Small intestine (tissue), 7 donors: ENCODE measurements around the gene CRISPLD2. TPM values are rescaled to one million over a fixed set of nuclear protein-coding genes. Genes with fewer than 3 reads are reported as not detected.

Experiments used
- DNase-seq, 2 donors: peaks; one replicate each; pipeline versions ENCODE4 v3.0.0 to v3.0.0-alpha.2; 2013
- FAIRE-seq: peaks from 2 replicates; lab custom pipeline; 2012; peaks lifted over from hg19 to GRCh38; lab: Jason Lieb, UNC
- H3K27ac ChIP-seq, 3 donors: one replicate each; pipeline ENCODE4 v1.5.1; 2013; ENCODE audit warnings: low read length in 2 of 3, mild to moderate bottlenecking in 2 of 3, control low read depth in 1 of 3, inconsistent platforms in 1 of 3, low read depth in 1 of 3, moderate library complexity in 1 of 3
- H3K27me3 ChIP-seq, 3 donors: one replicate each; pipeline ENCODE4 v1.6.1; 2013; ENCODE audit warnings: low read length in 3 of 3, inconsistent platforms in 1 of 3; ENCODE audit not compliant: control insufficient read depth in 3 of 3, insufficient read depth in 3 of 3
- H3K36me3 ChIP-seq, 3 donors: one replicate each; pipeline ENCODE4 v1.6.1; 2013; ENCODE audit warnings: low read length in 3 of 3, inconsistent platforms in 1 of 3, low read depth in 1 of 3, mild to moderate bottlenecking in 1 of 3, moderate library complexity in 1 of 3; ENCODE audit not compliant: control insufficient read depth in 3 of 3, insufficient read depth in 2 of 3
- H3K4me1 ChIP-seq, 3 donors: one replicate each; pipeline ENCODE4 v1.6.1; 2013; ENCODE audit warnings: low read length in 2 of 3, inconsistent platforms in 1 of 3, low read depth in 1 of 3, mild to moderate bottlenecking in 1 of 3, moderate library complexity in 1 of 3; ENCODE audit not compliant: control insufficient read depth in 3 of 3, insufficient read depth in 2 of 3
- H3K4me3 ChIP-seq, 3 donors: one replicate each; pipeline ENCODE4 v1.5.1; 2013; ENCODE audit warnings: low read length in 3 of 3, control low read depth in 1 of 3, inconsistent platforms in 1 of 3, low read depth in 1 of 3, mild to moderate bottlenecking in 1 of 3, moderate library complexity in 1 of 3
- H3K9me3 ChIP-seq, 2 donors: one replicate each; pipeline ENCODE4 v1.6.1; 2013; ENCODE audit warnings: low read depth in 1 of 2, low read length in 1 of 2; ENCODE audit not compliant: control insufficient read depth in 2 of 2, insufficient read depth in 1 of 2
- WGBS, 3 donors: extraction: QIAGEN DNeasy Blood & Tissue Kit; methylation state at CpG; one replicate each; pipeline ENCODE4 v1.1.7; 2013; 5-methylcytosine and 5-hydroxymethylcytosine counted together
- polyA plus RNA-seq, 4 donors: library from polyadenylated mRNA; stranded (reverse) in 3 of 4; unstranded in 1 of 4; fragments of 200-250 nt in 3 of 4; fragments of 120-200 nt in 1 of 4; gene quantifications; one replicate each; pipeline versions ENCODE4 v1.2.1 to v1.2.3, GENCODE V29; 2013
- donor health status: healthy with polysubstance abuse.
- donor health status: control.
- donor health status: control.
- donor health status: Bipolar disorder and iron deficiency.
- donor health status: healthy.

Gene CRISPLD2
- polyA plus RNA-seq, 4 donors, result 0.89 to 31.4 (median 4.9) TPM

GRCh38 chr16:84821179-84821578, 1.4 kb downstream of the CRISPLD2 start:
- Histone ChIP-seq H3K4me3 (peak overlapping the region in 2 of 3 donors; percentile 19 to 61), H3K27me3 (peaks cover 0 to 35% (median 0%) of the 10 kb centered on the region in 3 donors), H3K27ac (peak overlapping the region in 1 of 3 donors; percentile 90), H3K4me1 (peaks cover 0 to 6% (median 0%) of the 10 kb centered on the region in 3 donors), H3K36me3 (no peaks in the 10 kb centered on the region), H3K9me3 (no peaks in the 10 kb centered on the region)
- WGBS, 3 donors, result 78 to 82% (median 79%) methylated on average over 9 of the region's 9 CpGs
- FAIRE-seq (no peak), DNase-seq (no peak)

DNA sequence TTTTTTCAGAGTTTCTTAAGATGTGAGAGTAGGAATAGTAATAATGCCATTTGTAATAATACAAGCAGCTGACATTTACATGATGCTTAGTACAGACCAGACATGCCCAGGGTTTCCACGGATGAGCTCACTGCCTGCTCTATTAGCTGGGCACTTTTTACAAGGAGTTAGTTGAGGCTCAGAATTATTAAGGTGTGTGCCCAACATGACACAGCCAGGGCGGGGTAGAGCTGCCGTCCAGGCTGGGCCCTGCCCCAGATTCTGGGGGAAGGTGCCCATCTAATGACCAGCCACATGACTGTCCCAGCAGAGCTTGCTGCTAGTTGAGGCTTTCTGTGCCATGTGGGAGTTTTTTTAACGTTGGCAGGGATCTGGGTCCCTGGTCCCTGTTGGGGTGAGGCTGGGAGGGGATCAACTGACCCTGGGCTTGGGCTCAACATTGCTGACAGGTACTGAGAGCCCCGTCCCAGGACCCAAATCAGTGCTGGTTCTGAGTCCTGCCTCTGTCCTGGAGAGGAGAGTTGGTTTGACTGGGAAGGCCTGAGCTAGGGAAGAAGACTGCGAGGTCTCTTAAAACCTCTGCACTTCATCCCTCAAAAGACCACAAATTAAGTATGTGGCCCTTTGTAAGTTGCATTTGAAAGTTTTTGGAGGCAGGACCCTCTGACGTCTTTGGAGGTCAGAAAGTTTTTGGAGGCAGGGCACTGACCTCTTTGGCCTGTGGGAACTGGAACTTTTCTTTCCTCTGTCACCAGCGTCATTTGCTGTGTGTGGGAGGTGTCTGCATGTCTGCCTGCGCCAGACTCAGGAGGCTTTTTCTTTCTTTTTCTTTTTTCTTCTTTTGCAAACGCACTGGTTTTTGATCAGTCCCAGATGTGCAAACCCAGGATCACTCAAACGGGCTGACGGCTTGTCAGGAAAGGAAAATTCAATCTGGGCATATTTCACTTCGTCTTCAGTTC, 2.2 kb downstream of the CRISPLD2 start:
- H3K36me3 ChIP-seq, result no peaks in the 10 kb centered on the region
- H3K27me3 ChIP-seq, result peaks cover 0 to 35% (median 0%) of the 10 kb centered on the region in 3 donors
- peaks cover 0 to 9% (median 0%) of the 10 kb centered on the region in 3 donors for H3K4me1 ChIP-seq
- H3K4me3 ChIP-seq, result no peak overlapping the region
- no peaks in the 10 kb centered on the region for H3K9me3 ChIP-seq
- FAIRE-seq (no peak), DNase-seq (no peak)
- WGBS, 3 donors, result 56 to 63% (median 59%) methylated on average over 13 of the region's 13 CpGs
- H3K27ac ChIP-seq, result peak overlapping the region in 2 of 3 donors; percentile 2 to 90

DNA sequence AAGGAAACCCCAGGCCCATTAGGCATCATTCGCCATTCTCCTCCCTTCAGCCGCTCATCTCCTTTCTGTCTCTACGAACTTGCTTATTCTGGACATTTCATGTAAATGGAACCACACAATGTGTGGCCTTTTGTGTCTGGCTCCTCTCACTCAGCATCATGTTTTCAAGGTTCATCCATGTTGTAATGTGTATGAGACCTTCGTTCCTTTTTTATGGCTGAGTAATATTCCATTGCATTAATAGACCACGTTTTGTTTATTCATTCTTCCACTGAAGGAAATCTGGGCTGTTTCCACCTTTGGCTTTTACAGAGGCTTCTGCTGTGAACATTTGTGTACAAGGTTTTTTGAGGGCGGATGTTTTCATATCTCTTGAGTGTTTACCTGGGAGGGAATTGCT, 3.2 kb downstream of the CRISPLD2 start:
- Histone ChIP-seq H3K36me3 (no peaks in the 10 kb centered on the region), H3K4me1 (peaks cover 0 to 11% (median 0%) of the 10 kb centered on the region in 3 donors), H3K27ac (peak overlapping the region in 1 of 3 donors; percentile 90), H3K9me3 (no peaks in the 10 kb centered on the region), H3K27me3 (peaks cover 0 to 34% (median 0%) of the 10 kb centered on the region in 3 donors), H3K4me3 (no peak overlapping the region)
- DNase-seq, result no peak
- WGBS, 3 donors, result 82 to 86% (median 82%) methylated on average over 6 of the region's 6 CpGs
- no peak for FAIRE-seq

DNA sequence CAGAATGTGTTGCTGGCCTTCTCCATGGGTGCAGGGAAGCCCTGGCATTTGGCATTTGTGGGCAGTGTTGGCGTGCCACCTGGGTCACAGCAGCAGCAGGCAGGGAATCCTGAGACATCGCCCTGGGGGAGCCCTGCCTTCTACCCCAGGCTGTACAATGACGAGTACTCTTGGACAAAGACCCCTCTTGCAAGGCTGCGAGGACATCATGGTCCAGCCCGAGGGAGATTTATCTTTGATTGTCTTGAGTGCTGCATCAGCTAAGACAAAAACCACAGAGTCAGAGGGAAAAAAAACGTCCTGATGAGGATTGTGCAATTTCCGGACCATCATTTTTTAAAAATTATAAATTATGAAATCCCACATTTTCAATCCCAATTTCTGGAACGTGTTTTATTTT, 3.7 kb downstream of the CRISPLD2 start:
- Histone ChIP-seq H3K4me3 (no peak overlapping the region), H3K27me3 (peaks cover 0 to 37% (median 0%) of the 10 kb centered on the region in 3 donors), H3K9me3 (no peaks in the 10 kb centered on the region), H3K36me3 (no peaks in the 10 kb centered on the region), H3K4me1 (peaks cover 0 to 11% (median 0%) of the 10 kb centered on the region in 3 donors), H3K27ac (peak overlapping the region in 1 of 3 donors; percentile 90)
- FAIRE-seq (no peak), DNase-seq (no peak)
- 60 to 84% (median 72%) methylated on average over 8 of the region's 8 CpGs for WGBS, 3 donors

DNA sequence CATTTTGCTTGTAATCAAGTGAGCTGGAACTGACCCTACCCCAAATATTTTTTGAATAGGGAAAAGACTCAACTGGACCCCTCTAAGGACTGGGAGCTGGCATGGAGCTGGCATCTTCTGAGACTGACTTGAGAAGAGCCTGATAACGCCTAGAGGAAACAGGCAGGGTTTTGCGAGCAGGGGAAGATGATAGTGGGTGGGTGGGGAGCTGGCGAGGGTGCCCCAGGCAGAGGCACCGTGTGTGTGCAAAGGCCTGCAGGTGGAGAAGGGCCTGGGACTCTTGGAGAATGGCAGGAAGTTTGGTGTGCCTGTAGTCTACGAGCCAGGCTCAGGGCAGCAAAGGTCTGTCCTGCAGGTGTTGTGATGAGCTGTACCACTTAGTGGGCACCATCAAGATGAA, 4.1 kb downstream of the CRISPLD2 start:
- DNase-seq, result no peak
- no peak for FAIRE-seq
- Histone ChIP-seq H3K27me3 (peaks cover 0 to 34% (median 0%) of the 10 kb centered on the region in 3 donors), H3K4me1 (peaks cover 0 to 11% (median 0%) of the 10 kb centered on the region in 3 donors), H3K9me3 (no peaks in the 10 kb centered on the region), H3K36me3 (no peaks in the 10 kb centered on the region), H3K27ac (peak overlapping the region in 1 of 3 donors; percentile 86), H3K4me3 (no peak overlapping the region)
- WGBS, 3 donors, result 26 to 43% (median 29%) methylated on average over 5 of the region's 5 CpGs

GRCh38 chr16:84825896-84826557, 6.2 kb downstream of the CRISPLD2 start:
- Histone ChIP-seq H3K27me3 (peaks cover 0 to 21% (median 0%) of the 10 kb centered on the region in 3 donors), H3K4me3 (no peak overlapping the region), H3K27ac (peak overlapping the region; percentile 30 to 91 (median 66)), H3K36me3 (no peaks in the 10 kb centered on the region), H3K4me1 (peaks cover 0 to 6% (median 0%) of the 10 kb centered on the region in 3 donors), H3K9me3 (no peaks in the 10 kb centered on the region)
- FAIRE-seq, result no peak
- 81 to 89% (median 87%) methylated on average over 8 of the region's 8 CpGs for WGBS, 3 donors
- DNase-seq, result no peak

DNA sequence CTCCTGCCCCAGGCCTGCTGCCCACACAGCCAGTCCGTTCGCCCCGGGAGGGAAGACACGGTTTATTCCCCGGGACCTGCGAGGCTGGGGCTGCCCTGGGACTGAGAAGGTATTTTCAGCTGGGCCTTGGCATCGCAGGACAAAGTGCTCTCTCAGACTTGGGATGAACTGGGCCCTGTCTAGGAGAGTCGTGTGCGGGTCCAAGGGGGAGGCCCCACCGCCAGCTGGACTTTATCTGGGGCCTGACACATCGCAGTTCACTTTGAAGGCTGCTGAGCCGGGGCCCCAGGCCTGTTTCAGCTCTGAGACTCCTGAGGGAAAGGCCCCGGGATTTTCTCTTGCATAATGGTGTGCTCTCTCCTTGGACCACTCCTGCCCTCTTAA, 6.8 kb downstream of the CRISPLD2 start:
- FAIRE-seq (no peak), DNase-seq (no peak)
- Histone ChIP-seq H3K27ac (peak overlapping the region; percentile 17 to 91 (median 66)), H3K27me3 (peaks cover 0 to 17% (median 0%) of the 10 kb centered on the region in 3 donors), H3K36me3 (no peaks in the 10 kb centered on the region), H3K4me1 (peaks cover 0 to 6% (median 0%) of the 10 kb centered on the region in 3 donors), H3K4me3 (no peak overlapping the region), H3K9me3 (no peaks in the 10 kb centered on the region)
- WGBS, 3 donors, result 61 to 83% (median 70%) methylated on average over 13 of the region's 13 CpGs

DNA sequence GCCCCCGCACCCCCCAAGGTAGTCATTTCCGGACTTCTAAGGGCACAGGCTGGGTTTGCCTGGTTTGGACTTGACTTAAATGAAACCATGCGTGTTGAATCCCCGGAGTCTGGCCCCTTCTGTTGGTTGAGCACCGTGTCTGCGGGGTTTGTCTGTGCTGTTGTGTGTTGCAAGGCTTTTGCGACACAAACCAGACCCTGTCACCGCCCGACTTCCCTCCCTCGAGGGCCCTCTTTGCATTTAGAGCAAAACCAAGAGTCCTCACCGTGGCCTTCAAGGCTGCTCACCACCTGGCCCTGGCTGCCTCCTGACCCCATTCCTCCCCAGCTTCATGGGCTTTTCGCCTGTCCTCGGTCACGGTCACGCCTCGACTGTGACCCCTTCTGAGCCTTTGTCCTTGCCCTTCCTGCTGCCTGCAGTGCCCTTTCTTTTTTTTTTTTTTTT, 7.4 kb downstream of the CRISPLD2 start:
- no peaks in the 10 kb centered on the region for H3K36me3 ChIP-seq
- H3K27ac ChIP-seq, result peak overlapping the region in 2 of 3 donors; percentile 66 to 91
- peaks cover 0 to 6% (median 0%) of the 10 kb centered on the region in 3 donors for H3K4me1 ChIP-seq
- FAIRE-seq (no peak), DNase-seq (no peak)
- H3K4me3 ChIP-seq, result no peak overlapping the region
- H3K9me3 ChIP-seq, result no peaks in the 10 kb centered on the region
- H3K27me3 ChIP-seq, result peaks cover 0 to 18% (median 0%) of the 10 kb centered on the region in 3 donors
- WGBS, 3 donors, result 68 to 86% (median 81%) methylated on average over 16 of the region's 16 CpGs
